HEK293 (cell line): ENCODE results near the gene PNPLA3.

ENCODE experiments used
- CTCF ChIA-PET: fragments of 350-600 bp; formaldehyde crosslinking; extraction: SDS; loops from one replicate; lab custom pipeline; 2021; ENCODE audit warnings: antibody characterized with exemption; lab: Yijun Ruan, JAX
- POLR2A ChIA-PET: fragments of 300-600 bp; formaldehyde crosslinking; extraction: SDS; loops from one replicate; lab custom pipeline; 2020; ENCODE audit warnings: antibody characterized with exemption, inconsistent platforms; lab: Yijun Ruan, JAX
- H3K27ac ChIP-seq: fragments of 200-500 bp; sonication (Bioruptor generic); 2 replicates; pipeline ENCODE4 v1.5.1; 2014; ENCODE audit warnings: low read depth, low read length, control low read depth, inconsistent platforms; ENCODE audit errors: extremely low read depth
- H3K36me3 ChIP-seq, 2 experiments: fragments of 200-500 bp in 1 of 2; sonication (Bioruptor generic) in 1 of 2; 1 replicate in 1 of 2; 2 replicates in 1 of 2; pipeline ENCODE4 v1.5.1; 2014 to 2017; ENCODE audit warnings: inconsistent platforms in 2 of 2, low read length in 2 of 2; ENCODE audit not compliant: control insufficient read depth in 2 of 2, insufficient read depth in 1 of 2
- H3K4me1 ChIP-seq: fragments of 200-500 bp; sonication (Bioruptor generic); 2 replicates; pipeline ENCODE4 v1.5.1; 2014; ENCODE audit warnings: mild to moderate bottlenecking, low read length, inconsistent platforms; ENCODE audit not compliant: control insufficient read depth, insufficient read depth
- H3K4me3 ChIP-seq: 2 replicates; pipeline ENCODE4 v1.5.1; 2011; ENCODE audit warnings: low read depth, mild to moderate bottlenecking, control low read depth, low read length, moderate library complexity
- H3K9me3 ChIP-seq: fragments of 200-500 bp; sonication (Bioruptor generic); 2 replicates; pipeline ENCODE4 v1.5.1; 2014; ENCODE audit warnings: low read depth, low read length, inconsistent platforms; ENCODE audit not compliant: control insufficient read depth, insufficient read depth
- HOXA7 ChIP-seq: sonication (generic); formaldehyde crosslinking; IDR thresholded peaks from 2 replicates; pipeline ENCODE4 v1.8.1; 2022; ENCODE audit warnings: missing genetic modification reagents, borderline replicate concordance
- KLF17 ChIP-seq: fragments of 450-650 bp; formaldehyde crosslinking; IDR thresholded peaks from 2 replicates; pipeline ENCODE4 v1.5.1; 2016; ENCODE audit warnings: missing biosample characterization, missing genetic modification characterization
- TCF7L2 ChIP-seq: IDR thresholded peaks from 2 replicates; pipeline ENCODE4 v1.6.1; 2011; ENCODE audit warnings: low read depth, mild to moderate bottlenecking, inconsistent platforms, low read length, moderate library complexity, borderline replicate concordance
- ZBTB11 ChIP-seq: fragments of 450-650 bp; formaldehyde crosslinking; conservative IDR thresholded peaks from 2 replicates; pipeline ENCODE4 v1.5.1; 2016; ENCODE audit warnings: low read depth, missing biosample characterization, missing genetic modification characterization
- ZBTB48 ChIP-seq: fragments of 450-650 bp; formaldehyde crosslinking; IDR thresholded peaks from 2 replicates; pipeline ENCODE4 v1.5.1; 2016; ENCODE audit warnings: missing biosample characterization, missing genetic modification characterization
- ZFP41 ChIP-seq: fragments of 450-650 bp; formaldehyde crosslinking; IDR thresholded peaks from 2 replicates; pipeline ENCODE4 v1.5.1; 2016; ENCODE audit warnings: missing biosample characterization, missing genetic modification characterization, borderline replicate concordance
- ZNF140 ChIP-seq: fragments of 450-650 bp; formaldehyde crosslinking; IDR thresholded peaks from 2 replicates; pipeline ENCODE4 v1.5.1; 2016; ENCODE audit warnings: missing biosample characterization, missing genetic modification characterization
- ZNF174 ChIP-seq: fragments of 450-650 bp; formaldehyde crosslinking; IDR thresholded peaks from 2 replicates; pipeline ENCODE4 v1.5.0; 2017; ENCODE audit warnings: missing biosample characterization, mild to moderate bottlenecking, missing genetic modification characterization
- ZNF18 ChIP-seq: fragments of 450-650 bp; formaldehyde crosslinking; IDR thresholded peaks from 2 replicates; pipeline ENCODE4 v1.5.1; 2016; ENCODE audit warnings: missing biosample characterization, missing genetic modification characterization
- ZNF2 ChIP-seq: fragments of 450-650 bp; formaldehyde crosslinking; IDR thresholded peaks from 2 replicates; pipeline ENCODE4 v1.5.1; 2016; ENCODE audit warnings: missing biosample characterization, missing genetic modification characterization
- ZNF239 ChIP-seq: fragments of 450-650 bp; formaldehyde crosslinking; IDR thresholded peaks from 2 replicates; pipeline ENCODE4 v1.5.1; 2016; ENCODE audit warnings: missing biosample characterization, missing genetic modification characterization
- ZNF24 ChIP-seq: fragments of 450-650 bp; formaldehyde crosslinking; IDR thresholded peaks from 2 replicates; pipeline ENCODE4 v1.5.1; 2016; ENCODE audit warnings: missing biosample characterization, missing genetic modification characterization
- ZNF362 ChIP-seq: fragments of 450-650 bp; formaldehyde crosslinking; IDR thresholded peaks from 2 replicates; pipeline ENCODE4 v1.5.1; 2016; ENCODE audit warnings: missing biosample characterization, missing genetic modification characterization
- ZNF366 ChIP-seq: fragments of 450-650 bp; formaldehyde crosslinking; conservative IDR thresholded peaks from 2 replicates; pipeline ENCODE4 v1.5.1; 2016; ENCODE audit warnings: missing biosample characterization, missing genetic modification characterization
- ZNF426 ChIP-seq: fragments of 450-650 bp; formaldehyde crosslinking; IDR thresholded peaks from 2 replicates; pipeline ENCODE4 v1.5.1; 2017; ENCODE audit warnings: missing biosample characterization, missing genetic modification characterization, mild to moderate bottlenecking, inconsistent platforms, moderate library complexity
- ZNF585B ChIP-seq: fragments of 450-650 bp; formaldehyde crosslinking; IDR thresholded peaks from 2 replicates; pipeline ENCODE4 v1.5.1; 2016; ENCODE audit warnings: missing biosample characterization, missing genetic modification characterization
- ZNF670 ChIP-seq: fragments of 450-650 bp; formaldehyde crosslinking; IDR thresholded peaks from 2 replicates; pipeline ENCODE4 v1.5.1; 2016; ENCODE audit warnings: missing biosample characterization, missing genetic modification characterization, low read depth
- ZSCAN16 ChIP-seq: fragments of 450-650 bp; formaldehyde crosslinking; IDR thresholded peaks from 2 replicates; pipeline ENCODE4 v1.5.1; 2016; ENCODE audit warnings: missing biosample characterization, missing genetic modification characterization

PNPLA3 gene

GRCh38 chr22:43881091-43882061, 42.2 kb upstream of the PNPLA3 start:
- no peaks in the 10 kb centered on the region for H3K4me1 ChIP-seq
- TF ChIP-seq ZNF24 = no peak
- no peak for TF ChIP-seq ZNF585B
- no peak for TF ChIP-seq ZNF426 (tag by site-specific recombination)
- no peak for TF ChIP-seq ZNF174 (tag by site-specific recombination)
- no peak for TF ChIP-seq ZNF2 (tag by site-specific recombination)
- no peak for TF ChIP-seq TCF7L2
- TF ChIP-seq ZBTB48 (tag by site-specific recombination) = no peak
- no peak for TF ChIP-seq ZNF140 (tag by site-specific recombination)
- no peak for TF ChIP-seq ZNF670
- TF ChIP-seq ZNF18 (tag by site-specific recombination) = no peak
- no peak for TF ChIP-seq HOXA7
- TF ChIP-seq ZNF362 (tag by site-specific recombination) = no peak
- no peak for TF ChIP-seq ZBTB11 (tag by site-specific recombination)
- TF ChIP-seq ZFP41 (tag by site-specific recombination) = no peak
- TF ChIP-seq ZNF239 = no peak
- TF ChIP-seq ZNF366 (tag by site-specific recombination) = no peak
- TF ChIP-seq ZSCAN16 (tag by site-specific recombination) = no peak
- no peak for TF ChIP-seq KLF17 (tag by site-specific recombination)
- no peak overlapping the region for H3K27ac ChIP-seq
- H3K36me3 ChIP-seq = no peaks in the 10 kb centered on the region
- no peak overlapping the region for H3K4me3 ChIP-seq
- H3K9me3 ChIP-seq = no peaks in the 10 kb centered on the region
- ChIA-PET POLR2A (no interaction called here), CTCF (interaction anchor here (1.2 to 4.6 kb wide), 3 partner anchors 24 to 63 kb away, joined by 3 to 109 read pairs (median 5); no protein-coding TSS in a partner anchor)
